LoVo (cell line): ENCODE results near the gene UCHL1.

Experiments
- DNase-seq: peaks from one replicate; pipeline ENCODE4 v3.0.0-alpha.2; 2016; ENCODE audit warnings: low spot score

Gene UCHL1

DNA sequence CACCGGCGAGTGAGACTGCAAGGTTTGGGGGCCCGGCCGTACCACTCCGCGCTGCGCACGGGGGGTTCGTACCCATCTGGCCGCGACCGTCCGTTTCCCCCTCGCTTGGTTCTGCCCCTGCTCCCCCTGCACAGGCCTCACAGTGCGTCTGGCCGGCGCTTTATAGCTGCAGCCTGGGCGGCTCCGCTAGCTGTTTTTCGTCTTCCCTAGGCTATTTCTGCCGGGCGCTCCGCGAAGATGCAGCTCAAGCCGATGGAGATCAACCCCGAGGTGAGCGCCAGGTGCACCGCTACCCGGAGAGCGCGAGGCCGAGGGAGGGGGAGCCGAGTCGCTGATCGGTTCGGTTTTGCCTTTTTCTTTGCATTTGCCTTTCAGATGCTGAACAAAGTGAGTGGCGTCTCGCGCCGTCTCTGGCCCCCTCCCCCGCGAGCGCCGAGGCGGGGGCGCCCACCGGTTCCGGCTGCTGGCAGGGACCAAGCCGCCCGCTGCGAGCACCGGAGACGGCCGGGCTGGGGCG is at the start of gene UCHL1:
UCHL1 (plus strand) TSS at position 189 of the 517 bp plus-strand sequence; CDS start at position 238, 49 bp downstream.
- DNase-seq, result no peak

DNA sequence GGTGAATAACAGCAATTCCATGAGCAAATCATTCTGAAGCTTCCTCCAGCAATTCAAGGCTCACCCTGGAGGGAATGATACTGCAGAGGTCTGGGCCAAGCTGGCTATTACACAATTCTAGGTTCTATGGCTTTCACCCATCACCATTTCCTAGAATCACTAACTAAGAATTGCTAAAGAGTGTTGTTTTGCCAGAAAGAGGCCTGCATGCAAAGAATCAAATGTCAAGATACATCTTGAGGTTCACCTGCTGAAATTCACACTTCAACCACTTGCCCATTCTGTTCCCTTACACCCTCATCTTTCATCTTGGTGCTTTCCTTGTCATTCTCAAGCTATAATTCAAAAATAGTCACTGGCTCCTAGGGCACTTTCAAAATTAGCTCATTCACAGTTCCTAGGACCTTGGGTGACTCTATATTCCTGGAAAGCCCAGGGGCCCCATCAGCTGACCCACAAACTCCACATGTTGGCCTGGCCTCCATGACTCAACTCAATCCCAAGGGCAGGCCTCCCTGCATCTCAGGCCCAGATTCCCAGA is 49.4 kb upstream of the UCHL1 start:
- no peak for DNase-seq

DNA sequence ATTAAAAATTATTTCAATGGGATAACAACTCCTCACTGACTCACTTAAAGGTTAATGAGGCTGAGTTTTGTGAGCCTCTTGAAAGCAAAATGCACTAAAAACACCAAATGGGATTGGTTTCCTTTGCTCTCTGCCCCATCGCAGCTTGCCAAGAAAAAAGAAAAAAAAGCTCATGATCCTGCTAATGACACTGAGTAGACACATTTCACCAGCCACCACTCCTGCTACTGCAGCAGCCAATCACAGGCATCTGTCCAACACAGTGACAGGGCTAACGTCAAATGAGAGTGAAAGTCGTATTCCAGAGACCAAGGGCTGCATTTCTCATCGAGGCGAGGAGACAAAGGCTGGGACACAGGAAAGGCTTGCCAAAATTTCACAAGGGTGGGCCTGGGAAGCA is 47.5 kb upstream of the UCHL1 start:
- no peak for DNase-seq

DNA sequence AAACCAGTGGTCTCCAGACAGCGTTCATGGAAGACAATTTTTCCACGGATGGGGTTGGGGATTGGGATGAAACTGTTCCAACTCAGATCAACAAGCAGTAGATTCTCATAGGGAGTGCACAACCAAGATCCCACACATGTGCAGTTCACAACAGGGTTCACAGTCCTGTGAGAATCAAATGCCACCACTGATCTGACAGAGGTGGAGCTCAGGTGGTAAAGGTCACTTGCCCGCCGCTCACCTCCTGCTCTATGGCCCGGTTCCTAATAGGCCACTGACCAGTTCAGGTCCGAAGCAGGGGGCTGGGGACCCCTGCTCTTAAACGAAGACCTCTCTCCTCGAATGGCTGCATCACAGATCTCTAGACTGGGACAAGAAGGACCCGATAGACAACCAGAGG is 46.8 kb upstream of the UCHL1 start:
- no peak for DNase-seq

DNA sequence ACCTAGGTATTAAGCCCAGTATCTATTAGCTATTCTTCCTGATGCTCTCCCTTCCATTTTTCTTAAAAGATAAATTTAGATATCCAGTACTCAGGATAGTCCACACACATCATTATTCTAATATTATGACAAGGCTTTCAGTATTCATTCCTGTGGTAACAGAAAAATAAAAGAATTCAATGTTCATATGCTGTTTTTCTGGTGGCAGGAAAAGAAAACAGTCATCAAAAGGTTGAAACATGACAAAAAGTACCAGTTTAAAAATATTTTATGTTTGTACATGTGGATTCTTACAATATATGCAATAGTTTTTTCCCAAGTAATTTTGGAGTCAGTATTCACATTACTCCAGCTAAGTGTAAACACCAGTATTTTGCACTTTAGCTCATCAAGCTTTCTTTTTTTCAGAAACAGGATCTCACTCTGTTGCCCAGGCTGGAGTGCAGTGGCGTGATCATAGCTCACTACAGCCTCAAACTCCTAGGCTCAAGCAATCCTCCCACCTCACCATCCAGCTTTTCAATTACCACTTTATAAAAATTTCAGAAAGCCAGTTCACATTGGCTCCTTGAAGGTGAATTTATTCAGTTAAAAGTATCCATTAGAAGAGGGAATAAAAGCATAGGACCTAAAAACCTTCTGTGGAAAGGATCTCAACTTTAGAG is 44.6 kb upstream of the UCHL1 start:
- no peak for DNase-seq

DNA sequence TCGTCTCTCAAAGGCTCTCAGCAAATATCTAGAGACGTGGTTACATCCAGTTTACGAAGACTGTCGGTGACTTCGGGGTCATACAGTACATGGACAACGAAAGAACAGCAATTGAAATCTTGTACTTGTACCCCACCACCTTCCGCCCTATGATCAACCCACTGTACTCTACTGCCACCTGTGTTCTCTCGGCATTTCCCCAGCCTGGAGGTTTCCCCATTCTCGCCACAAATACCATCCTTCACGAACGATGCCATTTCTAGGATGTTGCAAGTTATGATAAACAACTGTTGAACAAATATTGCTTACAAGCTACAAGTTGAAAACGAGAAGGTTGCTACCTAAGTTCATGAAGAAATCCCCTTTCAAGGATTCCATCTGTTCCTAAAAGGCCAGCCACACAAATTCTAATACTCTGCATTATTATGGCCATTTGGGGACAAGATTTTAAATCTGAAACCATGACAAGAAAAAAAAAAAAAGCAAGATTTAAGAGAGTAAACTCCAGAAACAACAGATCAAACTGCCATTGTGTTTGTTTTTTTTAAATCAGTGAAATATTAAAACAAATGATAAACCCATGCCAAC is 44.0 kb upstream of the UCHL1 start:
- DNase-seq, result peak; percentile 67

DNA sequence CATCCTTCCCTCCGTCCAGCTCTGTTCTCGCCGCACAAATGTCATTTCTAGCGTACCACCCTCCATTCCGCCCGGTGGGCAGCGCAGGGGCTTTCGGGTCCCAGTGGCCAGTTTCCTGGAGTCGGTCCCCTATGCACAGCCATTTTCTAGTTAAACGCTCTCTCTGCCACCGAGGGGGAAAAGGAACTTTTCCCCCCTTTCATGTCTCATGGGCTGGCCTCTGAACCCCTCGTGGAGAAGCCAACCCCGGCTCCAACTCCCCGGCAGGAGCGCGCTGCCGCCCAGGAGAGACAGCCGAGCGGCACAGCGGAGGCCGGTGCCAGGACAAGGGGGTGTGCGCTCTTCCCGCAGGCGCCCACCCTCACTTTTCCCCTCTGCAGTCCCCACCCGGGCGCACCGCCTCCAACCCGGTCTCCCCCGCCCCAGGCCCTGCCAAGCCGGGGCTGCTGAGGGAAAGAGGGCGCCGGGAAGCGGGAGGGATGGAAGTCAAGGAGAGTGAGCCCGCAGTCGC is 43.0 kb upstream of the UCHL1 start:
- peak; percentile 8 for DNase-seq

DNA sequence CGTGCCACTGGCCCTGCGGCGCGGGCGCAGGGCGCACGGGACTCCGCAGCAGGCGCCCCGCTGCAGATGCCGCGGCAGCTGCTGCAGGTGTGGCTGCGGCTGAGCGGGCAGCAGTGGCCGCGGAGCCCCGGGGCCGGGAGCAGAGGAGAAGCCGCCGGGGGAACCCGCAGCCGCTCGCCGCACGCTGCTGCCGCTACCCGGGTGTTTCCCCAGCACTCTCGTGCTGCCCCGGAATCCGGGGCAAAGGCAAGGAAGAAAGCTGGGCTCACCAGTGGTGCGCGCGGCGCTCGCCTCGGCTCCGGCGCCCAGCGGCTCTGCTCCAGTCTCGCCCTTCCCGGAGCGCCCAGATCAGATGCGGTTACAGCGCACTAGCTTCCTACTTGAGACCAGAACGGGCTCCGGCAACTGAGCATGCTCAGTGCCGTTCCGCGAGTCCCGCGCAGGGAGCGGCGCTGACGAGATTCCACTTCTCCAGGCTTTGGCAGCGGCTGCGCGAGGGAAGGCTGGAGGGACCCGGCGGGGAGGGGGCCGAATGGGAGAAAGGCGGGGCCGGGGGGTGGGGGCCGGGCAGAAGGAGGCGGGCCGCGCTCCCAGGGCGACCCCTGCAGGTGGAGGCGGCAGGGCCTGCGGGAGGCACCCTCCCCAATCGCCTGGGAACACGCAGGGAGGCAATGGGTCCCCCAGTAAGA is 42.4 kb upstream of the UCHL1 start, which contains the start of gene APBB2:
APBB2 (minus strand) TSS at position 407 of the 689 bp plus-strand sequence. CDS start 181,288 bp downstream, outside the sequence.
- DNase-seq, result peak; percentile 95

DNA sequence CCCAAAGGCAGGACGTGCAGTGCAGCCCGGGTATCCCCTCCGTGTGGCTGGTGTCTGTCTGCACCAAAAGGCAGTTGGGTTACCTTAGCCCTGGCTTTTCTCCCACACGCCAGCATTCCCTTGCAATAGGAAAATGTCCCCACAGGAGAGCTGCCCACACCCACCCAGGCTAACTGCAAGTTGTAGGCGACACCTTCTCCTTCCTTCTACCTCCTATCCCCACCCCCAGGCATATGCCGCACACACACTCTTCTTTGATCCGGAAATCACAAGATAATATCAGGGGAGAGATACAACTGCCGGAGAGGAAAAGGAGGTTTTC is 41.9 kb upstream of the UCHL1 start:
- no peak for DNase-seq

DNA sequence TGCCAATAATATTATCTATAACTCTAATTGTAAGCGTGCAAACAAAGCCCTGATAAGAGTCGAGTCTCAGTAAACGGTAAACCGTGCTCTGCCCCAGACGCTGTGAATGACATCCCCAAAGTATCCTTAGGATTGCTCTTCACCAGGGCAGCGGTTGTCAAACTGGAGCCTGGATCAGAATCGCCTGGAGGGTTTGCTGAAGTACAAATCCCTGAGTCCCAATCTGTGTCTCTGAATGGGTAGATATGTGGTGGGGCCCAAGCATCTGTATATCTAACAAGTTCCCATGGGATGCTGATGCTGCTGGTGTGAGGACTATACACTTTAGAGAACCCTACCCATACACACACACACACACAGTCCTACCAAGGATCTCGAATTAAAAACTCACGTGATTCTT is 41.6 kb upstream of the UCHL1 start:
- DNase-seq, result peak; percentile 6

DNA sequence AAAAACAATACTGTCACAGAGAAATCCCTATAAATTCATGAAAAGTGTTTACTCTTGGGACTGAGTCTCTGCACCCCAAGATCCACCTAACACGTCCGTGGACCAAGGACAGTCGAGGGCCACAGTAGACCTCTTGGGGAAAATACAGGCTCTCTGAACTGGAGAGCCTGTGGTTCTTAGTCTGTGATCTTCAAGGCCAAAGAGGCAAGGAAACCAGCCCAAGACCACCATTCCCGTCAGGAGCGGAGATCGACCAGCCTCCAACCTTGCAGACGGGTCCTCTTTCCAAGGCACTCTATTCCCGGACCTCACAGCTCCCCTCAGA is 40.8 kb upstream of the UCHL1 start:
- no peak for DNase-seq

DNA sequence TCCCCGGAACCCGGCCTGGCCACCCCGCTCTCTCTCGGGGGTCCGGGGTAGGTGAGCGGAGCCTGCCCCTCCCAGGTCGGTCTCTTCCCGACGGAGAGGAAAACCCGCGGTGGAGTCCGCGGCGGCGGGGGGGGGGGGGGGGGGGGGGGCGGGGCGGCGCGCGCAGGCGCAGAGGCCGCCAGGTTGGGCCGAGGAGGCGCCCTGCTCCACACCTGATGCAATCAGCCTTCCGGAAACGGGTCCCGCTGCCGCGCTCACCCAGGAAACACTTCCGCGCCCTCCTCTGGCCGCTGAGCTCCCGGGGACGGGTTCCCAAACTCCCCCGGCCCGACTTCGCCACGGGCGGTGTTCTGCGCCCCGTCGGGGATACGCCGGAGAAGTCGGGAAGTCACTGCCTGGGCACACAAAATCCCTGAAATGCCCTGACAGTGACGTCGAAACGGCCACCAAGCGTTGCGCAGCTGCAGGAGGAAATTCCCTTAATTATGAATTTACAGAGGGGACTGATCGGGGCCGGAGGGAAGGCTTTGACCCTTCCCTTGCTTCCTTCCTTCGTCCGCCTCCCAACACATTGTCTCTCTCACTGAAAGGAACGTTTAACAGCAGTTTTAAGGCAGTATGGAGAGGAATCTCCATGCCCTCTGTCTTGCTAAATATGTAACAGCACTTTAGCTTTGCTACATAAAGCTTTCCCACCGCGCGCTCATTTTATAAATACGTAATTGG is 40.3 kb upstream of the UCHL1 start:
- DNase-seq, result peak; percentile 89

DNA sequence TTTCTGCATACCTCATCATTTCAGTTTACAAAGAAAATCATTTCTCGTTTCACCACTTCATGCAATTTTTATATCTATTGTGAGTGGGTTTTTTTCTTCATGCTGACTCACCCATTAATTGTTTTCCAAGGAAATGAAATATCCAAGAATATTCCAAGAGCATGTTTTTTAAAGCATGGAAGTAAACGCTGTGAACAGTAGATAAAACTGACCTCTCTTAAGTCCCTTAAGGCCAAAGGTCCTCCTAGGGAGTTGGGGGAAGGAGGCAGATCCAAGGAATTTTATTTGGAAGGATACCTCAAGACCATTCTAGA is 39.8 kb upstream of the UCHL1 start:
- no peak for DNase-seq

DNA sequence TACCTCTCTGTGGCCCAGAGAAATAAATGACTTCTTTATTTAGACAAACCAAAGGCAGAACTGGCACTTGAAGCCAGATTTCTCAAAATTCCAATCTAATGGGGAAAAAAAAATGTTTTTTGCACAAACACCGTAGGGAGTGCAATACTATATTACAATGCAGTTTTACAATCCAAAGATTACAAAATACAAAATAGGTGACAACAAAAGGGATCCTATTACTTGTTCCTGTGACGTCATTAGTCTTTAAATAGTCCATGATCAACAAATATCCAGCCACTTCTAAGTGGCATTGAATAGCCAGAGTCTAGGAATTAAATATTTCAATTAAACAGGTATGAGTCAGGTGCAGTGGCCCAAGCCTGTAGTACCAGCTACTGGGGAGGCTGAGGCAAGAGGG is 39.4 kb upstream of the UCHL1 start:
- no peak for DNase-seq

DNA sequence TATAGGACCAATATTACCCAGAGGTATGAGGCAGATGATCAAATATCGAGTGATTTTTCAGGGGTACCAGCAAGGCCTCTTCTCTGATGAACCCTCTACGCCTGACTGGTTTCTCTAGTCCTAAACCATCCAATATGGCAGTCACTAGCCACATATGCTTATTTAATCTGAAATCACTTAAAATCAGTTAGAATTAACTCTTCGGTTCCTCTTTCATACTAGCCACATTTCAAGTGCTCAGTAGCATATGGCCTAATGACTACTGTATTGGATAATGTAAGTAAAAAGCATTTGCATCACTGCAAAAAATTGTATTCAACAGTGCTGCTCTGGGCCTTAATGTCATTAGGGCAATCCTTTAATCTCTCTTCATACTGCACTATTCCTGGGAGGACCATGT is 38.0 kb upstream of the UCHL1 start:
- no peak for DNase-seq

DNA sequence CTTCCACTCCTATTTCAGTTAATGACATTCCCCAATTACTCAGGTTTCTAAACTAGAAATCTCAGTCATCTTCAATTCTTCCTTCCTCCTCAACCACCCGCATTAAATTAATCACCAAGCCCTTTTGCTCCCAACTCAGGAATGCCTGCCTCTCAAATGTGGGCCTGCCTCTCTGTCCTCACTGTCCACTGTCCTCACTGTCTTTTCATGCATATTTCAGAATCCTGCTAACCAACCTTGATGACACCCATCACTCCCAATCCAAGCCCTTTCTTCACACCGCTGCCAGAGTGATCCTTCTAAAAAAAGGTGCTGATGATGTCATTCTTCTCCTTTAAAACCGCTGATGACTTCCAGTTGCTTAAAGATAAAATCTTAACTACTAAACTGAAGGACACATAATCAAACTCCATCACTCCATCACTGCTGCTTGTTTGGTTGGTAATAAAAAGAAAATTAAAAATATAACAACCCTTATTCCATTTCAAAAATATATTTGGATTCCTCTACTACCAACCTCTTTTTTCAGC is 37.2 kb upstream of the UCHL1 start:
- no peak for DNase-seq

DNA sequence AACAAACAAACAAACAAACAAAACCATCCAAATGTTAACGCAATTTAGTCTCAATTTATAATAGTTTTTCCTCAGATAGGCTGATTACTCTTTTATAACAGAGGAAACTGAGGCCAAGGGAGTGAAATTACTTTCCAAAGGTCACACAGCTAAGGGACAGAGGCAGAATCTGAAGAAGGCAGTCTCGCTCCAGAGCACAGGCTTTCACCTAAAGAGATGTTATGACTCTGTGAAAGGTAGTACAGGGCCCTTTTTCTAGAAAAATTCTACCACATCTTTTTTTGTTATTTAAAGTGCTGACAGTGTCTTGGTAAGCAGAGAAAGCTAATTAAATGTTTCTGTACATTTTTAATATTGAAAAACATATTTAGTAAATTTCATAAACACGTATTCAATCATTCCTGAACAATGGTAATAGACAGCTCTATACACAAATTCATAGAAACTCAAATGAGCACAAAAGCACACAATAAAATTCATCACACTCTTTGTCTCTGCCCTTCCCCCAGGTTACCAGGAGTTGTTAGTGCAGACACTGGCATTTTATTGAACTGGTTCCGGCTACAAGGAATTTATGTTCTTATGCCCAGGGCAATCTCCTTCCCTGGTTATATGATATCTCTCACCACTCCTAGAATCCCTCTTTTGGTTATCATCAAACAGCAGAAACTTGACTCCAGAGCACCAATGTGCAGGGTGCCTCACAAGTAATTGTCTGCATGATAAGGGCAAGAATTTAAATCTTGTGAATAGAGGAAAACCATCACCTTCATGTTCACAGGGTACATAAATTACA is 34.7 kb upstream of the UCHL1 start:
- DNase-seq, result no peak

DNA sequence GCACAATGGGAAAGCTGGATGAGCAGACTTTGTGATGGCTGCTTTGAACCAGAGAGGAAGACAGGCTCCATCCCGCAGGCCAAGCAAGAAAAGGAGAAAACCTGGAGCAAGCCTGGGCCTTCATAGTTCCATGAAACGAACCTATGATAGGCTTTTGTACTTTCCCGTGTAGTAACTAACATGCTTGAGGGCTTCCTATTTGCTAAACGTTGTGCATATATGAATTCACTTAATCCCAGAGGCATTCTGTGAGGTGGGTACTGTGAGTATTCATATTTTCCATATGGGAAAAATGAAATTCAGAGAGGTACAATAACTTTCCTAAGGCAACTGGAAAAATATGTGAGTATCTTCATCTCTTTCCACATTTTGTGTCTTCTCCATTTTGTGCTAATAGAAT is 28.8 kb upstream of the UCHL1 start:
- DNase-seq, result no peak

DNA sequence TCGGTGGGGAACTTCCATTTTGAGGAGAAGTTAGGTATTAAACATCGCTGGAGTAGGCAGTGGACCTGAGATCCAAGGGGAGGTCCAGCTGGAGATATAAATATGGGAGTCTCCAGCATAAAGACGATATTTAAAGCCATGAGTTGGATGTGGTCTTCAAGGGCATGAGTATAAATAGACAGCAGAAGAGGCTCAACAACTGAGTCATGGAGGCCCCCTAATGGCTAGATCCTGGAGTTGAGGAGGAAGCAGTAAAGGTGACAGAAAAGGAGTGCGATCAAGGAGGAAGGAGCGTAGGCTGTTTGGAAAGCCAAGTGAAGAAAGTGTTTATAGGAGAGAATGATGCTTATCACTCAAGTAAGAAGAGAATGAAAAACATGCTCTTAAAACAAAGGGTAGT is 24.3 kb upstream of the UCHL1 start:
- DNase-seq, result no peak

DNA sequence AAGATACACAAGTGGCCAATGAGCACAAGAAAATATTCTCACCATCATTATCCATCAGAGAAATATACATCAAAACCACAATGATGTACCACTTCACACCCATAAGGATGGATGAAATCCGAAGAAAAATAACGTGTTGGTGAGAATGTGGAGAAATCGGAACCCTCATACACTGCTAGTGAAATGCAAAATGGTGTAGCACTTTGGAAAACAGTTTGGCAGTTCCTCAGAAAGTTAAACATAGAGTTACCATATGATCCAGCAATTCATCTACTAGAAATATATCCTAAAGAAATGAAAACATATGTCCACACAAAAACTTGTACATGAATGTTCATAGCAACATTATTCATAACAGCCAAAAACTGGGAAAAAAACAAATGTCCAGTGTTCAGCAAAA is 23.9 kb upstream of the UCHL1 start:
- DNase-seq, result no peak

DNA sequence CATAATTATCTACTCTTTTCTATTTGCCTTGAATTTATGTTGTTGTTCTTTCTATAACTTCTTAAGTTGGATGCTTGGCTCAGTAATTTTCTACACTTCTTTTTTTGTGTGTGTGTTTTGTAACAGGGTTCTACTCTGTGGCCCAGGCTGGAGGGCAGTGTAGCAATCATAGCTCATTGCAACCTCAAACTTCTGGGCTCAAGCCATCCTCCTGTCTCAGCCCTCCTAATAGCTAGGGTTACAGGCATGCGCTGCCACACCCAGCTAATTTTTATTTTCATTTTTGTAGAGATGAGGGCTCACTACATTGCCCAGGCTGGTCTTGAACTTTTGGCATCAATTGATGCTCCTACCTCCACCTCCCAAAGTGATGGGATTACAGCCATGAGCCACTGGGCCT is 20.7 kb upstream of the UCHL1 start:
- DNase-seq, result no peak
